ENCODE data around the gene SP140. TPM values are rescaled to one million over a fixed set of nuclear protein-coding genes. Genes with fewer than 3 reads are reported as not detected.
A peak's percentile ranks its signal among the peaks of the same experiment; 100 is the strongest.

The SP140 gene
- 0.41 TPM in 1 of 2 replicates, not detected in the other for total RNA-seq (2014; rRNA removed; shearing (Covaris generic))

GRCh38 chr2:230225486-230225885 lies at the start of gene SP140:
TSS of gene SP140 (plus strand) at chr2:230225736. CDS start at chr2:230225845, 109 bp downstream.
- in situ Hi-C loops (cut with HindIII; ENCODE audit: low sequenced_read_pairs) = no loop called here
- no peak for DNase-seq (ENCODE audit: low spot score)

GRCh38 chr2:230176996-230177395 lies 48.5 kb upstream of the SP140 start:
- no peak for DNase-seq (ENCODE audit: low spot score)
- in situ Hi-C loops (cut with HindIII; ENCODE audit: low sequenced_read_pairs) = no loop called here

- in situ Hi-C loops (cut with HindIII; ENCODE audit: low sequenced_read_pairs) = no loop called here
- DNase-seq (ENCODE audit: low spot score) = no peak
Observed at GRCh38 chr2:230178546-230179485, 46.7 kb upstream of the SP140 start.

GRCh38 chr2:230179907-230180306 lies 45.6 kb upstream of the SP140 start:
- no peak for DNase-seq (ENCODE audit: low spot score)
- in situ Hi-C loops (cut with HindIII; ENCODE audit: low sequenced_read_pairs) = no loop called here

- DNase-seq (ENCODE audit: low spot score) = no peak
- in situ Hi-C loops (cut with HindIII; ENCODE audit: low sequenced_read_pairs) = no loop called here
Observed at GRCh38 chr2:230181195-230181594, 44.3 kb upstream of the SP140 start.

- no peak for DNase-seq (ENCODE audit: low spot score)
- in situ Hi-C loops (cut with HindIII; ENCODE audit: low sequenced_read_pairs) = no loop called here
Observed at GRCh38 chr2:230184727-230185578, 40.6 kb upstream of the SP140 start.

GRCh38 chr2:230202430-230203109 lies 23.0 kb upstream of the SP140 start:
- no peak for DNase-seq (ENCODE audit: low spot score)
- in situ Hi-C loops (cut with HindIII; ENCODE audit: low sequenced_read_pairs) = no loop called here

GRCh38 chr2:230203110-230203676 lies 22.3 kb upstream of the SP140 start:
- no peak for DNase-seq (ENCODE audit: low spot score)
- in situ Hi-C loops (cut with HindIII; ENCODE audit: low sequenced_read_pairs) = no loop called here

GRCh38 chr2:230205034-230205433 lies 20.5 kb upstream of the SP140 start:
- in situ Hi-C loops (cut with HindIII; ENCODE audit: low sequenced_read_pairs) = no loop called here
- no peak for DNase-seq (ENCODE audit: low spot score)

- no peak for DNase-seq (ENCODE audit: low spot score)
- in situ Hi-C loops (cut with HindIII; ENCODE audit: low sequenced_read_pairs) = no loop called here
Observed at GRCh38 chr2:230205721-230206120, 19.8 kb upstream of the SP140 start.

GRCh38 chr2:230208576-230208975 lies 17.0 kb upstream of the SP140 start:
- in situ Hi-C loops (cut with HindIII; ENCODE audit: low sequenced_read_pairs) = no loop called here
- DNase-seq (ENCODE audit: low spot score) = no peak

GRCh38 chr2:230209422-230210051 lies 16.0 kb upstream of the SP140 start:
- no peak for DNase-seq (ENCODE audit: low spot score)
- in situ Hi-C loops (cut with HindIII; ENCODE audit: low sequenced_read_pairs) = no loop called here

GRCh38 chr2:230216489-230216888 lies 9.0 kb upstream of the SP140 start:
- in situ Hi-C loops (cut with HindIII; ENCODE audit: low sequenced_read_pairs) = no loop called here

GRCh38 chr2:230217424-230217823 lies 8.1 kb upstream of the SP140 start:
- in situ Hi-C loops (cut with HindIII; ENCODE audit: low sequenced_read_pairs) = no loop called here
- no peak for DNase-seq (ENCODE audit: low spot score)

More at GRCh38 chr2:230216489-230216888, 9.0 kb upstream of the SP140 start:
- no peak for DNase-seq (ENCODE audit: low spot score)

- no peak for DNase-seq (ENCODE audit: low spot score)
- in situ Hi-C loops (cut with HindIII; ENCODE audit: low sequenced_read_pairs) = no loop called here
Observed at GRCh38 chr2:230218421-230218820, 7.1 kb upstream of the SP140 start.

GRCh38 chr2:230219419-230220331 lies 5.9 kb upstream of the SP140 start, which contains the start of gene SP110:
TSS of gene SP110 (minus strand) at chr2:230219984. CDS start at chr2:230216927, 3,057 bp downstream.
- in situ Hi-C loops (cut with HindIII; ENCODE audit: low sequenced_read_pairs) = no loop called here
- peak; percentile 32 for DNase-seq (ENCODE audit: low spot score)

- in situ Hi-C loops (cut with HindIII; ENCODE audit: low sequenced_read_pairs) = no loop called here
- DNase-seq (ENCODE audit: low spot score) = no peak
Observed at GRCh38 chr2:230220347-230220969, 5.1 kb upstream of the SP140 start.
